Rectal smooth muscle tissue (tissue), 1 donor: ENCODE measurements around the gene MAMDC4.
A peak's percentile ranks its signal among the peaks of the same experiment; 100 is the strongest.
"Not testable (repeated sequence)": the region's sequence is repeated elsewhere in the genome, so short reads cannot be mapped to it uniquely, and the experiment has no call there.

Experiments
- H3K27ac ChIP-seq: one replicate; pipeline ENCODE4 v1.7.0; 2013; ENCODE audit warnings: low read depth, low read length, inconsistent platforms
- H3K27me3 ChIP-seq: one replicate; pipeline ENCODE4 v1.7.0; 2013; ENCODE audit warnings: low read length; ENCODE audit not compliant: control insufficient read depth, insufficient read depth
- H3K36me3 ChIP-seq: one replicate; pipeline ENCODE4 v1.7.0; 2013; ENCODE audit warnings: low read length; ENCODE audit not compliant: control insufficient read depth, insufficient read depth
- H3K4me1 ChIP-seq: one replicate; pipeline ENCODE4 v1.7.0; 2013; ENCODE audit warnings: low read length; ENCODE audit not compliant: control insufficient read depth, insufficient read depth
- H3K4me3 ChIP-seq: one replicate; pipeline ENCODE4 v1.7.0; 2013; ENCODE audit warnings: low read length
- H3K9ac ChIP-seq: one replicate; pipeline ENCODE4 v1.7.0; 2013; ENCODE audit warnings: low read length

Gene MAMDC4

GRCh38 chr9:136851941-136852663, at the start of gene MAMDC4:
MAMDC4 (plus strand) TSS chr9:136852346; CDS start chr9:136852417, 71 bp downstream.
- H3K4me3 ChIP-seq = no peak within 1 kb of the TSS
- no peak within 1 kb of the TSS for H3K27ac ChIP-seq
- H3K9ac ChIP-seq = no peak within 1 kb of the TSS
- H3K4me1 ChIP-seq = peaks cover 14% of the 10 kb centered on the region
- peaks cover 7% of the 10 kb centered on the region for H3K27me3 ChIP-seq
- peaks cover 7% of the 10 kb centered on the region for H3K36me3 ChIP-seq

DNA sequence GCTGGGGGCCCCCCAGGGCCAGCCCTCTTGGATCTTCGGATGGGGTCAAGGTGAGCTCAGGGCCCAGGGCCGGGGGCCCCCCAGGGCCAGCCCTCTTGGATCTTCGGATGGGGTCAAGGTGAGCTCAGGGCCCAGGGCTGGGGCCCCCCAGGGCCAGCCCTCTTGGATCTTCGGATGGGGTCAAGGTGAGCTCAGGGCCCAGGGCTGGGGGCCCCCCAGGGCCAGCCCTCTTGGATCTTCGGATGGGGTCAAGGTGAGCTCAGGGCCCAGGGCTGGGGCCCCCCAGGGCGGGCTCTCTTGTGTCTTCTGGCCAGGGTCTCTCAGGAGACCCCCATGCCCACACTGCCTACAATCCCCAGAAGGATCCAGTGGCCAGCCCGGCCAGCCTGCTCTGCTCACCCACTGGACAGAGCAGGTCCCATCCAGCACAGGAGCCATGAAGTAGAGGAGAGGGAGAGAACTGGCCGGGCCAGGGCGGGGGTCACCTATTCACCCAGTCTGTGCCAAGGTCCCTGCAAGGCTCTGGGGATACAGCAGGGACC, 49.1 kb upstream of the MAMDC4 start:
- not testable (repeated sequence) for H3K4me1 ChIP-seq, H3K9ac ChIP-seq, H3K36me3 ChIP-seq

GRCh38 chr9:136803551-136804508, 48.3 kb upstream of the MAMDC4 start:
- H3K36me3 ChIP-seq = peaks cover 3% of the 10 kb centered on the region
- H3K27me3 ChIP-seq = peaks cover 15% of the 10 kb centered on the region
- H3K4me1 ChIP-seq = peaks cover 9% of the 10 kb centered on the region
- H3K27ac ChIP-seq = no peak overlapping the region
- H3K4me3 ChIP-seq = no peak overlapping the region
- H3K9ac ChIP-seq = no peak overlapping the region

More for the DNA sequence above, 49.1 kb upstream of the MAMDC4 start:
- H3K4me3 ChIP-seq, H3K27ac ChIP-seq: not testable (repeated sequence)
- H3K27me3 ChIP-seq = peaks cover 20% of the 10 kb centered on the region

DNA sequence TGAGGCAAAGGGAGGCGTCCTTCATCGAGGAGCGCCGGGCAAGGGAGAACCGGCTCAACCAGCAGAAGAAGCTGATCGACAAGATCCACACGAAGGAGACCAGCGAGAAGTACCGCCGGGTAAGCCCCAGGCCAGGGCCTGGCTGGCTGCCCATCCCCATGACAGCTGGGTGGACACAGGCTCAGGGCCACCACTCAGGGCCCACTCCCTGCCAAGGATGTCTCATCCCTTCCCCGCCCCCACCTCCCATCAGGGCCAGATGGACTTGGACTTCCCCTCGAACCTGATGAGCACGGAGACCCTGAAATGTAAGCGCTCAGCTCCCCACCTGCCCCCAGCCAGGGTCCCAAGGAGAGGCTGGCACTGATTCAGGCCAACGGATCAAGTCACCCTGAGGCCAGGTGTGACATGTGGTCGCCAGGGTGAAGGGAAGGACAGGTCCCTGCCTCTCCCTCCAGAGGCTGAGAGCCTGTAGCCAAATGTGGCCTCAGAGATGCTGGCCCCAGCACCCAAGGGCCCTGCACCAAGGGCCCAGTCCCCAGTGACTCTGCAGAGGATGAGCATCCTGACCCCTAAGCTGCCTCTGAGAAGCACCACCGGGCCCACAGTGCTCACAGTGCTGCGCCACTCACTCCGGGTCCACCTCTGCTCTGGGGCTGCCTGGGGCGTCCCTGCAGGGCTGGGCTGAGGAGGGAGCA, 47.5 kb upstream of the MAMDC4 start:
- Histone ChIP-seq H3K9ac (no peak overlapping the region), H3K4me3 (no peak overlapping the region), H3K27me3 (peaks cover 7% of the 10 kb centered on the region), H3K27ac (no peak overlapping the region), H3K36me3 (peaks cover 3% of the 10 kb centered on the region), H3K4me1 (peaks cover 15% of the 10 kb centered on the region)

GRCh38 chr9:136805207-136805740, 46.9 kb upstream of the MAMDC4 start:
- Histone ChIP-seq H3K27me3 (peaks cover 5% of the 10 kb centered on the region), H3K9ac (no peak overlapping the region), H3K27ac (no peak overlapping the region), H3K4me3 (no peak overlapping the region), H3K4me1 (peaks cover 15% of the 10 kb centered on the region), H3K36me3 (peaks cover 3% of the 10 kb centered on the region)

DNA sequence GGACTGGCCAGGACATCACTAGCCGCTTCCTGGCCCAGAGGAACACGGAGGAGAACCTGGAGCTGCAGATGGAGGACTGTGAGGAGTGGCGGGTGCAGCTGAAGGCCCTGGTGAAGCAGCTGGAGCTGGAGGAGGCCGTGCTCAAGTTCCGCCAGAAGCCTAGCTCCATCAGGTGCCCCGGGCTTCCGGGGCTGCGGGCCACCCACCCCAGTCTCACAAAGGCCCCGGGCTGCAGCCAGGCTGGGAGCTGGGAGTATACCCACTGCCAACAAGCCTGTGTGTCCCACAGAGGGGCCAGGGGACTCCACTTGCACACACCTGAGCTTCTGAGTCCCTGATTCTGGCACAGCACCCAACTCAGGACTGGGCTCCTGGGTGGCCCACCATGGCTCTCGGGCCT, 46.1 kb upstream of the MAMDC4 start:
- H3K4me1 ChIP-seq = peaks cover 15% of the 10 kb centered on the region
- H3K4me3 ChIP-seq = no peak overlapping the region
- no peak overlapping the region for H3K9ac ChIP-seq
- H3K27me3 ChIP-seq = peaks cover under 1% of the 10 kb centered on the region
- peaks cover 3% of the 10 kb centered on the region for H3K36me3 ChIP-seq
- no peak overlapping the region for H3K27ac ChIP-seq

DNA sequence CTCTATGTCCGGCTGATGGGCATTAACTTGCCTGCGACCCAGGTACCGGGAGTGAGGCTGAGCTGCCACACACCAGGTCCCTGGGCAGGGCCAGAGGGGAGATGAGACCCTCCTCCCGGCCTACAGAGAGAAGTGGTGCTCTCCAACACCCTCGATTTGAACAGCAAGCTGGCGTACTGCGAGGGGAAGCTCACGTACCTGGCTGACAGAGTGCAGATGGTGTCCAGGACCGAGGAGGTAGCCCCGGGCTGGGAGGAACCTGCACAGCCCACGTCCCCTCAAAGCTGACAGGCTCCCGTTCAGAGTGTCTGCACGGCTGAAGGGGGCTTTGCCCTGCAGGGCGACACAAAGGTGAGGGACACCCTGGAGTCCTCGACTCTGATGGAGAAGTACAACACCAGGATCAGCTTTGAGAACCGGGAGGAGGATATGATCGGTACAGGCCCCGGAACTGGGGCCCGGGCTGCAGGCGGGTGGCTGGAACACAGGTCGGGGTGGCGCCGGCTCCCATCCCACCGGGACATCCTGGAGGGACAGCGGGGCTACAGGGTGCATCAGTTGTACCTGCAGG, 45.4 kb upstream of the MAMDC4 start:
- H3K4me3 ChIP-seq = peak overlapping the region; percentile 59
- no peaks in the 10 kb centered on the region for H3K27me3 ChIP-seq
- H3K4me1 ChIP-seq = peaks cover 15% of the 10 kb centered on the region
- H3K36me3 ChIP-seq = peaks cover 3% of the 10 kb centered on the region
- peak overlapping the region; percentile 75 for H3K27ac ChIP-seq
- no peak overlapping the region for H3K9ac ChIP-seq

DNA sequence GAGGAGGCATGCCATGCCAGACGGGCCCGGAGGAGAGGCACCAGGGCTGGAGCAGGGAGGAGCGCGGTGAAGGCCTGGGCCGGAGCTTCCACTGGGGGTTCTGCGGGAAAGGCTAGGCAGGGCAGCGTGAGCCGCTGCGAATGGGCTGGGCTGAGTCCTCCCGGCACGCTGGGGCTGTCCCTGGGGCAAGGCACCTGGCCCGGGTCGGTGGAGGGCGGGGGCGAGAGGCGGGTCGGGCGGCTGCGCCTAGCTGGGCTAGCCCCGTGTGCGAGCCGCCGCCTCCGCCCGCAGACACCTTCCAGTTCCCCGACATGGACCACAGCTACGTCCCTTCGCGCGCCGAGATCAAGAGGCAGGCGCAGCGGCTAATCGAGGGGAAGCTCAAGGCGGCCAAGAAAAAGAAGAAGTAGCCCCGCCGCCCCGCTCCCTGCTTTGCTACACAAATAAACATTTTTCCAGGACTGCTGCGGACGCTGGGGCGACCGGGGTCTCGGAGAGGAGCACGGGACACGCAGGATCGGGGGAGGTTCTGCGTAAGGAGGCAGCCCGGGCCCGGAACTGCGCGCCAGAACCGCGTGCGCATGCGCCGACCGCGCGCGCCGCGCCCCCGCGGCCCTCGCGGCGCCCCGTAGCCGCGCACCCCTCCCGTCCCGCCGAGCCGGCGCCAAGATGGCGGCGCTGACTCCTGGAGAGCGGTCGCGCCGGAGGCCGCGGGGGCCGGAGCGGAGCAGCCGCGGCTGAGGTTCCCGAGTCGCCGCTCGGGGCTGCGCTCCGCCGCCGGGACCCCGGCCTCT, 44.7 kb upstream of the MAMDC4 start, which contains the start of gene RABL6:
Gene RABL6, plus strand, starts transcription at position 668 of the 794 bp plus-strand sequence. CDS start 249 bp downstream, outside the sequence.
- peaks cover 3% of the 10 kb centered on the region for H3K36me3 ChIP-seq
- peaks cover 15% of the 10 kb centered on the region for H3K4me1 ChIP-seq
- peak within 1 kb of the TSS; percentile 75 for H3K27ac ChIP-seq
- no peaks in the 10 kb centered on the region for H3K27me3 ChIP-seq
- H3K4me3 ChIP-seq = peak within 1 kb of the TSS; percentile 89
- peak within 1 kb of the TSS; percentile 61 for H3K9ac ChIP-seq

GRCh38 chr9:136808075-136808805, 43.9 kb upstream of the MAMDC4 start:
- H3K9ac ChIP-seq = peak overlapping the region; percentile 49
- peak overlapping the region; percentile 55 for H3K27ac ChIP-seq
- peak overlapping the region; percentile 89 for H3K4me3 ChIP-seq
- peaks cover 15% of the 10 kb centered on the region for H3K4me1 ChIP-seq
- no peaks in the 10 kb centered on the region for H3K27me3 ChIP-seq
- H3K36me3 ChIP-seq = peaks cover 5% of the 10 kb centered on the region

DNA sequence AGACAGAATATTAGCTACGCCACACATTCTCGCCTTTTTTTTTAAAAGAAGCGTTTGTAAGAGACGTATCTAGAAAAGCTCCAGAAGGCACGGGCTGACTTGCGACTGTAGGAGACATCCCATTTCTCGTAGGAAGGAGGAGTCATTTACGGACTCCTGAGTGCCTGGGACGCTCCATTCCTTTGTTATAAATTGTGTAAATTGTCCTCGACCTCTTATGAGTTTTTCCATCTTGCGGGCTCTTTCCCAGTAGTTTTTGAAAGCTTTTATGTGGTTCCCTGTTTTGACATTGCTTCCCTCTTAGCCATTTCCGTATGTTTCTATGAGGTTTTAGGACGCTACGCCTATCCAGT, 43.4 kb upstream of the MAMDC4 start:
- Histone ChIP-seq H3K27ac (no peak overlapping the region), H3K9ac (no peak overlapping the region), H3K4me1 (peaks cover 15% of the 10 kb centered on the region), H3K36me3 (peaks cover 5% of the 10 kb centered on the region), H3K4me3 (peak overlapping the region; percentile 89), H3K27me3 (no peaks in the 10 kb centered on the region)
